Stimulated activated memory B cell treated with anti-CD40 and anti-IgM and Interleukin-4, amounts not matched to agents 10 μg/mL and 1 μg/mL and 100 μg/mL, for 72 hours (primary cell): ENCODE results near the gene SORL1.
"Not testable (repeated sequence)": the region's sequence is repeated elsewhere in the genome, so short reads cannot be mapped to it uniquely, and the experiment has no call there.

Experiments
- ATAC-seq: fragments of 150-1000 bp; cut with Tn5 transposase; 2 replicates; pipeline ENCODE4 v1.10.0; 2021
- H3K27ac Mint-ChIP-seq: one replicate; pipeline ENCODE4 v1.8.0; 2022; ENCODE audit warnings: mild to moderate bottlenecking, mixed read lengths
- H3K27me3 Mint-ChIP-seq: one replicate; pipeline ENCODE4 v1.8.0; 2022; ENCODE audit warnings: mixed read lengths
- H3K36me3 Mint-ChIP-seq: one replicate; pipeline ENCODE4 v1.8.0; 2022; ENCODE audit warnings: mixed read lengths
- H3K4me1 Mint-ChIP-seq: one replicate; pipeline ENCODE4 v1.8.0; 2022; ENCODE audit warnings: mixed read lengths
- H3K4me3 Mint-ChIP-seq: one replicate; pipeline ENCODE4 v1.8.0; 2022; ENCODE audit warnings: mild to moderate bottlenecking, moderate library complexity, mixed read lengths
- H3K9me3 Mint-ChIP-seq: one replicate; pipeline ENCODE4 v1.8.0; 2022; ENCODE audit warnings: mixed read lengths

The SORL1 gene

GRCh38 chr11:121618516-121618915, 166.4 kb downstream of the SORL1 start:
- Mint-ChIP-seq H3K27ac (no peak overlapping the region), H3K27me3 (no peaks in the 10 kb centered on the region), H3K9me3 (no peaks in the 10 kb centered on the region), H3K4me3 (no peak overlapping the region), H3K4me1 (no peaks in the 10 kb centered on the region), H3K36me3 (peaks cover 24% of the 10 kb centered on the region)
- no peak for ATAC-seq

GRCh38 chr11:121625777-121626506, 173.8 kb downstream of the SORL1 start:
- H3K27me3 Mint-ChIP-seq, result no peaks in the 10 kb centered on the region
- no peaks in the 10 kb centered on the region for H3K4me1 Mint-ChIP-seq
- H3K9me3 Mint-ChIP-seq, result no peaks in the 10 kb centered on the region
- H3K4me3 Mint-ChIP-seq, result no peak overlapping the region
- no peak overlapping the region for H3K27ac Mint-ChIP-seq
- peaks cover 10% of the 10 kb centered on the region for H3K36me3 Mint-ChIP-seq
- ATAC-seq, result no peak

GRCh38 chr11:121626507-121626875, 174.4 kb downstream of the SORL1 start:
- no peaks in the 10 kb centered on the region for H3K9me3 Mint-ChIP-seq
- no peaks in the 10 kb centered on the region for H3K27me3 Mint-ChIP-seq
- no peak overlapping the region for H3K4me3 Mint-ChIP-seq
- ATAC-seq, result no peak
- H3K36me3 Mint-ChIP-seq, result peaks cover 7% of the 10 kb centered on the region
- H3K27ac Mint-ChIP-seq, result no peak overlapping the region
- H3K4me1 Mint-ChIP-seq, result no peaks in the 10 kb centered on the region

GRCh38 chr11:121626980-121627379, 174.9 kb downstream of the SORL1 start:
- no peak for ATAC-seq
- Mint-ChIP-seq H3K36me3 (peaks cover 7% of the 10 kb centered on the region), H3K27me3 (no peaks in the 10 kb centered on the region), H3K4me1 (no peaks in the 10 kb centered on the region), H3K4me3 (no peak overlapping the region), H3K27ac (no peak overlapping the region), H3K9me3 (no peaks in the 10 kb centered on the region)

GRCh38 chr11:121630041-121630440, 177.9 kb downstream of the SORL1 start:
- Mint-ChIP-seq H3K4me1 (no peaks in the 10 kb centered on the region), H3K27me3 (no peaks in the 10 kb centered on the region), H3K36me3 (no peaks in the 10 kb centered on the region), H3K9me3 (no peaks in the 10 kb centered on the region), H3K4me3 (no peak overlapping the region), H3K27ac (no peak overlapping the region)
- no peak for ATAC-seq

GRCh38 chr11:121631456-121631855, 179.3 kb downstream of the SORL1 start:
- Mint-ChIP-seq H3K27ac (no peak overlapping the region), H3K4me1 (no peaks in the 10 kb centered on the region), H3K27me3 (no peaks in the 10 kb centered on the region), H3K9me3 (no peaks in the 10 kb centered on the region), H3K36me3 (no peaks in the 10 kb centered on the region), H3K4me3 (no peak overlapping the region)
- ATAC-seq, result no peak

GRCh38 chr11:121634273-121634672, 182.2 kb downstream of the SORL1 start:
- no peak overlapping the region for H3K4me3 Mint-ChIP-seq

GRCh38 chr11:121634889-121635288, 182.8 kb downstream of the SORL1 start:
- no peaks in the 10 kb centered on the region for H3K27me3 Mint-ChIP-seq
- H3K27ac Mint-ChIP-seq, result no peak overlapping the region
- H3K9me3 Mint-ChIP-seq, result no peaks in the 10 kb centered on the region
- H3K36me3 Mint-ChIP-seq, result no peaks in the 10 kb centered on the region
- no peak for ATAC-seq
- no peak overlapping the region for H3K4me3 Mint-ChIP-seq
- H3K4me1 Mint-ChIP-seq, result no peaks in the 10 kb centered on the region

More at GRCh38 chr11:121634273-121634672, 182.2 kb downstream of the SORL1 start:
- H3K27ac Mint-ChIP-seq, result no peak overlapping the region
- H3K4me1 Mint-ChIP-seq, result no peaks in the 10 kb centered on the region
- H3K27me3 Mint-ChIP-seq, result no peaks in the 10 kb centered on the region
- H3K36me3 Mint-ChIP-seq, result no peaks in the 10 kb centered on the region
- no peaks in the 10 kb centered on the region for H3K9me3 Mint-ChIP-seq
- ATAC-seq, result no peak

GRCh38 chr11:121636081-121636799, 184.1 kb downstream of the SORL1 start:
- Mint-ChIP-seq H3K27ac (no peak overlapping the region), H3K9me3 (no peaks in the 10 kb centered on the region), H3K4me1 (no peaks in the 10 kb centered on the region), H3K27me3 (no peaks in the 10 kb centered on the region), H3K36me3 (no peaks in the 10 kb centered on the region), H3K4me3 (no peak overlapping the region)
- no peak for ATAC-seq

GRCh38 chr11:121636800-121637176, 184.7 kb downstream of the SORL1 start:
- Mint-ChIP-seq H3K9me3 (no peaks in the 10 kb centered on the region), H3K27me3 (no peaks in the 10 kb centered on the region), H3K27ac (no peak overlapping the region), H3K4me1 (no peaks in the 10 kb centered on the region), H3K4me3 (no peak overlapping the region), H3K36me3 (no peaks in the 10 kb centered on the region)
- ATAC-seq, result no peak

- not testable (repeated sequence) for H3K27me3 Mint-ChIP-seq
Measured at GRCh38 chr11:121637587-121637986, 185.5 kb downstream of the SORL1 start.

GRCh38 chr11:121643479-121644186, 191.5 kb downstream of the SORL1 start:
- no peaks in the 10 kb centered on the region for H3K4me1 Mint-ChIP-seq

More at GRCh38 chr11:121637587-121637986, 185.5 kb downstream of the SORL1 start:
- H3K9me3 Mint-ChIP-seq, H3K36me3 Mint-ChIP-seq, H3K4me1 Mint-ChIP-seq, H3K27ac Mint-ChIP-seq, ATAC-seq, H3K4me3 Mint-ChIP-seq: not testable (repeated sequence)

GRCh38 chr11:121644187-121644512, 192.0 kb downstream of the SORL1 start:
- ATAC-seq, result no peak
- Mint-ChIP-seq H3K4me1 (no peaks in the 10 kb centered on the region), H3K27me3 (no peaks in the 10 kb centered on the region), H3K9me3 (no peaks in the 10 kb centered on the region), H3K36me3 (no peaks in the 10 kb centered on the region), H3K27ac (no peak overlapping the region), H3K4me3 (no peak overlapping the region)

More at GRCh38 chr11:121643479-121644186, 191.5 kb downstream of the SORL1 start:
- Mint-ChIP-seq H3K4me3 (no peak overlapping the region), H3K27me3 (no peaks in the 10 kb centered on the region), H3K9me3 (no peaks in the 10 kb centered on the region), H3K27ac (no peak overlapping the region), H3K36me3 (no peaks in the 10 kb centered on the region)
- ATAC-seq, result no peak

- Mint-ChIP-seq H3K36me3 (no peaks in the 10 kb centered on the region), H3K27me3 (peaks cover 6% of the 10 kb centered on the region), H3K9me3 (no peaks in the 10 kb centered on the region), H3K4me3 (no peak overlapping the region), H3K27ac (no peak overlapping the region), H3K4me1 (no peaks in the 10 kb centered on the region)
- no peak for ATAC-seq
Measured at GRCh38 chr11:121645001-121645400, 192.9 kb downstream of the SORL1 start.

- no peak overlapping the region for H3K27ac Mint-ChIP-seq
- no peak overlapping the region for H3K4me3 Mint-ChIP-seq
Measured at GRCh38 chr11:121645596-121645995, 193.5 kb downstream of the SORL1 start.

GRCh38 chr11:121648306-121648705, 196.2 kb downstream of the SORL1 start:
- ATAC-seq, result no peak
- H3K9me3 Mint-ChIP-seq, result no peaks in the 10 kb centered on the region
- H3K4me3 Mint-ChIP-seq, result no peak overlapping the region
- H3K27ac Mint-ChIP-seq, result no peak overlapping the region
- no peaks in the 10 kb centered on the region for H3K36me3 Mint-ChIP-seq
- H3K4me1 Mint-ChIP-seq, result no peaks in the 10 kb centered on the region
- H3K27me3 Mint-ChIP-seq, result peaks cover 23% of the 10 kb centered on the region

More at GRCh38 chr11:121645596-121645995, 193.5 kb downstream of the SORL1 start:
- ATAC-seq, result no peak
- no peaks in the 10 kb centered on the region for H3K36me3 Mint-ChIP-seq
- H3K9me3 Mint-ChIP-seq, result no peaks in the 10 kb centered on the region
- no peaks in the 10 kb centered on the region for H3K4me1 Mint-ChIP-seq
- H3K27me3 Mint-ChIP-seq, result peaks cover 12% of the 10 kb centered on the region
